Fibroblast of the aortic adventitia (primary cell): ENCODE data around the gene ADAM11. TPM values are rescaled to one million over a fixed set of nuclear protein-coding genes. Genes with fewer than 3 reads are reported as not detected.

Experiments used
- DNase-seq: peaks from one replicate; pipeline ENCODE4 v3.0.0-alpha.2; 2010; ENCODE audit warnings: low read depth
- H3K4me3 ChIP-seq: 2 replicates; pipeline ENCODE4 v1.5.1; 2011; ENCODE audit warnings: low read depth, mild to moderate bottlenecking, control low read depth, low read length, moderate library complexity
- small RNA-seq: library from RNA; depleted of rRNA; stranded (forward); fragments of <200 nt; gene quantifications from one replicate; pipeline ENCODE3, GENCODE V24; 2012
- total RNA-seq: library from RNA; depleted of rRNA; stranded (reverse); fragments of >200 nt; gene quantifications from 2 replicates; pipeline ENCODE4 v1.2.3, GENCODE V29; 2012; ENCODE audit warnings: low replicate concordance
- TF ChIP-seq, protein P1 (sequence below): IDR thresholded peaks from 2 replicates; pipeline ENCODE4 v1.5.1; 2011; ENCODE audit warnings: mild to moderate bottlenecking, low read length, control low read depth, inconsistent platforms; ENCODE audit not compliant: insufficient read depth

The ADAM11 gene
- total RNA-seq, 1 donor: 0.36 TPM

DNA sequence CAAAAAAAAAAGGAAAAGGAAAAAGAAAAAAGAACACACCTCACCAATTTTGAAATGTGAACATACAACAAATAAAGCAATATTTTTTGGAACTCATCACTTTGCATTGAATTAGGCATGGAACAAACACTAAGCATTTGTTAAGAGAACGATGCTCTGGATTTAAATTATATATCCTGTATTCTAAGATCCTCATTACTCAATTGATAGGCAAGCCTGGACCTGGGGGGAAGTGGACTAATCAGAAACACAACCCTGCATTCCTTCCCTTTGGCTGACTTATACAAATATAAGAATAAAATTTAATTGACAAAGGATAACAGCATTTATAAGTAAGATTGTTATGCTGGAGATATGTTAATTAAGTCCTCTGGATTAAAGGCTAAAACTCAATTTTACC lies 69.1 kb downstream of the ADAM11 start:
- DNase-seq: no peak
- TF ChIP-seq, protein P1, sequence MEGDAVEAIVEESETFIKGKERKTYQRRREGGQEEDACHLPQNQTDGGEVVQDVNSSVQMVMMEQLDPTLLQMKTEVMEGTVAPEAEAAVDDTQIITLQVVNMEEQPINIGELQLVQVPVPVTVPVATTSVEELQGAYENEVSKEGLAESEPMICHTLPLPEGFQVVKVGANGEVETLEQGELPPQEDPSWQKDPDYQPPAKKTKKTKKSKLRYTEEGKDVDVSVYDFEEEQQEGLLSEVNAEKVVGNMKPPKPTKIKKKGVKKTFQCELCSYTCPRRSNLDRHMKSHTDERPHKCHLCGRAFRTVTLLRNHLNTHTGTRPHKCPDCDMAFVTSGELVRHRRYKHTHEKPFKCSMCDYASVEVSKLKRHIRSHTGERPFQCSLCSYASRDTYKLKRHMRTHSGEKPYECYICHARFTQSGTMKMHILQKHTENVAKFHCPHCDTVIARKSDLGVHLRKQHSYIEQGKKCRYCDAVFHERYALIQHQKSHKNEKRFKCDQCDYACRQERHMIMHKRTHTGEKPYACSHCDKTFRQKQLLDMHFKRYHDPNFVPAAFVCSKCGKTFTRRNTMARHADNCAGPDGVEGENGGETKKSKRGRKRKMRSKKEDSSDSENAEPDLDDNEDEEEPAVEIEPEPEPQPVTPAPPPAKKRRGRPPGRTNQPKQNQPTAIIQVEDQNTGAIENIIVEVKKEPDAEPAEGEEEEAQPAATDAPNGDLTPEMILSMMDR: no peak
- H3K4me3 ChIP-seq: no peak overlapping the region

DNA sequence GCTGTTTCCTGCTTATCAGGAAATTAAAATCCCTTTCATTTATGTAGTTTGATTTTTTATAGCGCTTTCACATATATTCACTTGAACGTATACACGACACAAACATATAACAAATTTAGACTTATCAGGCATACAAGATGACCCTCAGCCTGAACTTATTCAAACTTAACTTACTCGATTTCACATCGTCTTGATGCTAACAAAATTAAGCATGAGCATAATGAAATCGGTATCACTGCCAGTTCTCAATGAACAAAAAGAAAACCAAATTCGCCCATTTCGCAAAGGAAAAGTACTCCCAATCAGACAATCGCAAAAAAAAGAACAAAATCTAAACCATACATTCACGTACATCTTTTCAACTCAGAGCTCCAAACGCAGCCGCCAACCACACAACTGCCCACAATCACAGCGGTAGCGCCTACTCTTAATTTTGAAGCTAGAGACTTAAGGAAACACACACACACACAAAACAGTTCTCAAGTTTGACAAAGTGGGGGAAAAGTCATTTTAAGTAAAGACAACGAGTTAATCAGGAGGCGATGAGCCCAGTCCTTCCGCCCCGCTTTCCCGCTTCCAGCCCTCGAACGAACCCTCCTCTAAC lies 70.2 kb downstream of the ADAM11 start:
- peak overlapping the region; percentile 78 for H3K4me3 ChIP-seq
- peak; percentile 43 for DNase-seq
- TF ChIP-seq, protein P1: no peak

DNA sequence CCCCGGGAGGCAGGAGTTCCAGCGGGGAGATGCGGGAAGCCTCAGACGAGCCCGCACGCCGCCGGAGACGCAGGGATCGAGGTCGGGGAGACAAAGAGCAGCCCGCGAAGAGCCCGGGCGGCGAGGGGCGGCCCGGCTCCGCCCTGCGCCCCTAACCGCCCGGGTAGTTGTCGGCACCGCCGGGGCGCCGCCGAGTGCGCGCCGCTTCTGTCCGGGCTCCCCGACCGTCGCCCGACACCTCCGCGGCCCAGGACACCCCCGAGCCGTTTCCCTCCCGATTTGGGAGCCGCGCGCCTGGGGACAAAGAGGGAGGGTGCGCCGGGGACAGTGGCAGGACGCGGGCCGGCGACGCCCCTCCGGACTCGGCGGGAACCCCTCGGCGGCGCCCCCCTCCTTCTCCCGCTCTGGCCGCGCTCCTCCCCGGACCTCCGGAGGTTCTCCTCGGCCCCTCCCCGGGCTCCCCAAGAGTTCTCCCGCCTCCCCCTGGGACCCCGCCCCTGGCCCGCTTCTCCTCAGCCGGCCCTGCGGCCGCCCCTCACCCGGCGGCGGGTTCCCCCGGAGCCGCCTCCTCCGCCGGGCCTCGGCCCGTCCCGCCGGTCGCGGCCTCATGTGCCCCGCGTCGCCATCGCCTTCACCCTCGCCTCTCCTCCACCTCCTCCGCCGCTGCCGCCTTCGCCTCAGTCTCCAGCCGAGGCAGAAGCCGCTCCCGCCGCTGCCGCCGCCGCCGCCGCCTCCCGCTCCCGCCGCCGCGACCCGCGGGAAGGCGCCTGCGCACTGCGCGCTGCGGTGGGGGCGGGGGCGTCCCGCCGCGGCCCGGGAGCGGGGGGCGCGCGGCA lies 71.0 kb downstream of the ADAM11 start, which contains the start of gene GJC1:
TSS of gene GJC1 (minus strand) at position 765 of the 836 bp plus-strand sequence. CDS start 24,470 bp downstream, outside the sequence.
- H3K4me3 ChIP-seq: peak within 1 kb of the TSS; percentile 78
- DNase-seq: no peak
- TF ChIP-seq, protein P1: no peak

DNA sequence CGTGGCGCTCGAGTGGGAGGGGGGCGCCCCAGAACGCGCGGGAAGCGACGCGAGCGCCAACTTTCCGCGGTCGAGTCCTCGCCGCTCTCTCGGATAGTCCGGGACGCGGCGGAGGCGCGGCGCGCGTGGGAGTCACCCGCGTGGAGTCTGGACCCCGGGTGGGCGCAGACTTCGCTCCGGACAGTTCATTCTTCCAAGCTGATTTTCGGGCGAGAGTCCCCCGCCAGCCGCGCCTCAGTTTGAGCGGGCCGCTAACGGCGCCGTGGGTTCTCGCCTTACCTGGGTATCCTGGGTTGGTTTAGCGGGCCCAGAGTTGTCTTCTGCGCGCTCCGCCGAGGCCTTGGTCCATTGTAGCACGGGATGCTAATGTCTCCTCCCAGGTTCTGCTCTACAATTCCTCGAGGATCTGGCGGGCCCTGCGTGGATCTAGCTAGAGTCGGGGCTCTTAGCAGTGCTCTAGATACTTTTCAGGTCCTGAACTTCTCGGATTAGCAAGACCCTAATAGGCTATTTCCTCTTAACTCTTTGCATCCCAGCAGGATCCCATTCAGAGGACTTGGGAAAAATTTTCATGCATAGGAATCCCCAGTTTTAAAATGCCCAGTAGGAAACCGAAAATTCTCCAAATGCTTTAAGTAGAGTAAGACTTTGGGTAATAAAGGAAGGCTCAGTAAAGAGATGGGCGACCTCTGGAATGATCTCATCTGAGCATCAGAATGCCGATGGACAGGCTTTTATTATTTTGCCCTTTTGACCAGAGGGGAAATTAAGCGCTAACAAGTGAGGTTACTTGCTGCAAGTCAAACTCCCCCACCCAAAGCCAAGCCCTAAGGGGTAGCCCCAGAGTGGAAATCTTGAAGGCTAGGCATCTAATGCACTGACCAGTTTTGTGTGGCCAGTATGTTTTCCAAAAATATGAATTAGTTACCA lies 71.8 kb downstream of the ADAM11 start:
- DNase-seq: peak; percentile 45
- peak overlapping the region; percentile 78 for H3K4me3 ChIP-seq
- TF ChIP-seq, protein P1: no peak

DNA sequence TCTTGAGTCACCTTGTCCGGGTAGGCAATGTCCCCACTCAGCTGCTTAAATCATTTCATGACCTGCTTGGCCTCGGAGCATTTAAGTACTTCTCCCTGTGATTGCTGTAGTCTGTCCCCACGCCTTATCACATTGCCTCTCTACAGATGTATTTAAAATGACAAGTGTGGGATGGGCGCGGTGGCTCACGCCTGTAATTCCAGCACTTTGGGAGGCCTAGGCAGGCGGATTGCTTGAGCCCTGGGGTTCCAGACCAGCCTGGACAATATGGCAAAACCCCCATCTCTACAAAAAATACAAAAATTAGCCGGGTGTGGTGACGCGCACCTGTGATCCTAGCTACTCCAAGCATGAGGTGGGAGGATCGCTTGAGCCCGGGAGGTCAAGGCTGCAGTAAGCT lies 72.6 kb downstream of the ADAM11 start:
- no peak overlapping the region for H3K4me3 ChIP-seq
- DNase-seq: no peak

More for the DNA sequence above, 72.6 kb downstream of the ADAM11 start:
- TF ChIP-seq, protein P1: no peak

Small RNA genes within 50 kb of the gene (small RNA-seq; reads per million reads assigned to genes)
- gene RN7SL819P: not detected

Other genes starting within 250 kb of the ADAM11 start
- gene FZD2, start 201.5 kb upstream of the ADAM11 start, total RNA-seq: 1.8 and 16.4 TPM in 2 replicates
- 0.18 TPM in 1 of 2 replicates, not detected in the other for gene MEIOC, start 102.5 kb upstream of the ADAM11 start, total RNA-seq
- gene CCDC43, start 69.2 kb upstream of the ADAM11 start, total RNA-seq: 33.4 and 50.7 TPM in 2 replicates
- gene DBF4B, start 50.3 kb upstream of the ADAM11 start, total RNA-seq: 4.9 and 5.2 TPM in 2 replicates
- gene GJC1, start 71.3 kb downstream of the ADAM11 start, total RNA-seq: 4.5 and 21.1 TPM in 2 replicates
- not detected in 2 replicates for gene HIGD1B, start 88.9 kb downstream of the ADAM11 start, total RNA-seq
- gene EFTUD2, start 140.5 kb downstream of the ADAM11 start, total RNA-seq: 79.9 and 81.2 TPM in 2 replicates
- not detected in 2 replicates for gene GFAP, start 156.5 kb downstream of the ADAM11 start, total RNA-seq
- gene KIF18B, start 188.8 kb downstream of the ADAM11 start, total RNA-seq: 0.08 and 10.8 TPM in 2 replicates
- 0.09 TPM in 1 of 2 replicates, not detected in the other for gene C1QL1, start 209.3 kb downstream of the ADAM11 start, total RNA-seq